Suppressor macrophage treated with lipopolysaccharide for 1 hour (primary cell): Measurements from ENCODE around the gene UBQLN1.

Experiments
- DNase-seq, 3 donors: peaks; one replicate each; pipeline ENCODE4 v3.0.0-alpha.2; 2020 to 2022

UBQLN1 gene

GRCh38 chr9:83688921-83689320 is 18.8 kb downstream of the UBQLN1 start:
- no peak for DNase-seq

- DNase-seq: no peak
Observed at GRCh38 chr9:83681490-83681889, 26.3 kb downstream of the UBQLN1 start.

- no peak for DNase-seq
Observed at GRCh38 chr9:83680233-83680632, 27.5 kb downstream of the UBQLN1 start.

GRCh38 chr9:83677596-83677995 is 30.2 kb downstream of the UBQLN1 start:
- DNase-seq: no peak

GRCh38 chr9:83675466-83675865 is 32.3 kb downstream of the UBQLN1 start:
- no peak for DNase-seq

- DNase-seq: no peak
Observed at GRCh38 chr9:83671451-83671850, 36.3 kb downstream of the UBQLN1 start.

- no peak for DNase-seq
Observed at GRCh38 chr9:83670381-83670780, 37.4 kb downstream of the UBQLN1 start.

- no peak for DNase-seq
Observed at GRCh38 chr9:83669067-83669466, 38.7 kb downstream of the UBQLN1 start.

GRCh38 chr9:83665580-83666200 is 42.1 kb downstream of the UBQLN1 start:
- peak; percentile 8 to 49 (median 37) for DNase-seq

GRCh38 chr9:83662933-83663332 is 44.8 kb downstream of the UBQLN1 start:
- DNase-seq: no peak

- no peak for DNase-seq
Observed at GRCh38 chr9:83656952-83657351, 50.8 kb downstream of the UBQLN1 start.

GRCh38 chr9:83656032-83656680 is 51.6 kb downstream of the UBQLN1 start:
- peak in 1 of 3 donors; percentile 8 for DNase-seq

- DNase-seq: peak in 1 of 3 donors; percentile 13
Observed at GRCh38 chr9:83655433-83655832, 52.3 kb downstream of the UBQLN1 start.

- DNase-seq: no peak
Observed at GRCh38 chr9:83652433-83652832, 55.3 kb downstream of the UBQLN1 start.

- DNase-seq: no peak
Observed at GRCh38 chr9:83651558-83651957, 56.2 kb downstream of the UBQLN1 start.

- no peak for DNase-seq
Observed at GRCh38 chr9:83649515-83649914, 58.2 kb downstream of the UBQLN1 start.

GRCh38 chr9:83649080-83649479 is 58.7 kb downstream of the UBQLN1 start:
- DNase-seq: peak; percentile 58 to 85 (median 72)

GRCh38 chr9:83646500-83647239 is 61.1 kb downstream of the UBQLN1 start:
- no peak for DNase-seq

GRCh38 chr9:83642793-83643192 is 65.0 kb downstream of the UBQLN1 start:
- DNase-seq: no peak

- DNase-seq: no peak
Observed at GRCh38 chr9:83639266-83639665, 68.5 kb downstream of the UBQLN1 start.

GRCh38 chr9:83637389-83637788 is 70.4 kb downstream of the UBQLN1 start:
- DNase-seq: no peak

GRCh38 chr9:83636813-83637212 is 70.9 kb downstream of the UBQLN1 start:
- DNase-seq: no peak

GRCh38 chr9:83633676-83634075 is 74.1 kb downstream of the UBQLN1 start:
- no peak for DNase-seq

GRCh38 chr9:83633255-83633654 is 74.5 kb downstream of the UBQLN1 start:
- DNase-seq: no peak
